Tibial artery (tissue), 4 donors: ENCODE results near the gene SORCS2.
"Not testable (repeated sequence)": the region's sequence is repeated elsewhere in the genome, so short reads cannot be mapped to it uniquely, and the experiment has no call there.

Source experiments
- DNase-seq, 2 donors: peaks; one replicate each; pipeline ENCODE4 v3.0.0-alpha.2; 2019
- H3K27ac ChIP-seq, 2 donors: fragments of 200-600 bp; sonication (generic) in 1 of 2; 1 replicate in 1 of 2; 2 replicates in 1 of 2; pipeline ENCODE4 v1.5.1; 2018 to 2019; ENCODE audit warnings: mild to moderate bottlenecking in 1 of 2
- H3K27me3 ChIP-seq, 2 donors: fragments of 200-600 bp; sonication (generic) in 1 of 2; one replicate each; pipeline versions ENCODE4 v1.5.1 to v1.6.0; 2016 to 2019
- H3K36me3 ChIP-seq, 3 donors: fragments of 200-600 bp; sonication (generic) in 2 of 3; one replicate each; pipeline ENCODE4 v1.5.1; 2016 to 2019; ENCODE audit warnings: mild to moderate bottlenecking in 2 of 3
- H3K4me1 ChIP-seq, 4 donors: fragments of 200-600 bp; sonication (generic) in 2 of 4; 1 replicate in 3 of 4; 2 replicates in 1 of 4; pipeline ENCODE4 v1.5.1; 2016 to 2019
- H3K4me3 ChIP-seq, 2 donors: fragments of 200-600 bp; sonication (generic) in 1 of 2; 1 replicate in 1 of 2; 2 replicates in 1 of 2; pipeline ENCODE4 v1.5.1; 2018 to 2019; ENCODE audit warnings: mild to moderate bottlenecking in 2 of 2
- H3K9me3 ChIP-seq, 3 donors: fragments of 200-600 bp; sonication (generic) in 1 of 3; one replicate each; pipeline ENCODE4 v1.5.1; 2016 to 2019
- CTCF ChIP-seq, 2 experiments: fragments of 200-600 bp in 1 of 2; fragments of 450-650 bp in 1 of 2; IDR thresholded peaks; one replicate each; pipeline ENCODE4 v1.5.1; 2017 to 2019; ENCODE audit warnings: antibody characterized with exemption in 2 of 2, mild to moderate bottlenecking in 1 of 2, moderate library complexity in 1 of 2
- intact Hi-C: fragments of 100-400 bp; cut with DNase I; formaldehyde crosslinking; loops from one replicate; pipeline ENCODE4 v1.15.0; 2023; ENCODE audit warnings: low total_unique reads

The SORCS2 gene

GRCh38 chr4:7598939-7599790 is 406.8 kb downstream of the SORCS2 start:
- no peak for TF ChIP-seq CTCF (IDR thresholded peaks at IDR 0.05)
- Histone ChIP-seq H3K27ac (no peak overlapping the region), H3K4me3 (no peak overlapping the region), H3K4me1 (no peaks in the 10 kb centered on the region), H3K36me3 (no peaks in the 10 kb centered on the region), H3K27me3 (peaks cover 0 to 28% of the 10 kb centered on the region in 2 donors), H3K9me3 (no peaks in the 10 kb centered on the region)
- DNase-seq: no peak
- intact Hi-C loops: no loop called here

- Histone ChIP-seq H3K36me3 (no peaks in the 10 kb centered on the region), H3K27me3 (peaks cover 0 to 18% of the 10 kb centered on the region in 2 donors), H3K9me3 (no peaks in the 10 kb centered on the region), H3K4me1 (no peaks in the 10 kb centered on the region), H3K27ac (no peak overlapping the region), H3K4me3 (no peak overlapping the region)
- no peak for TF ChIP-seq CTCF (IDR thresholded peaks at IDR 0.05)
- intact Hi-C loops: no loop called here
- DNase-seq: no peak
These were observed 407.9 kb downstream of the SORCS2 start for GRCh38 chr4:7600247-7600646.

GRCh38 chr4:7602166-7602565 is 409.8 kb downstream of the SORCS2 start:
- H3K9me3 ChIP-seq, DNase-seq, H3K27ac ChIP-seq, H3K36me3 ChIP-seq, H3K4me3 ChIP-seq, H3K4me1 ChIP-seq, intact Hi-C loops, H3K27me3 ChIP-seq: not testable (repeated sequence)

GRCh38 chr4:7607156-7607910 is 415.0 kb downstream of the SORCS2 start:
- Histone ChIP-seq H3K4me1 (no peaks in the 10 kb centered on the region), H3K36me3 (no peaks in the 10 kb centered on the region), H3K27ac (no peak overlapping the region), H3K9me3 (no peaks in the 10 kb centered on the region), H3K4me3 (no peak overlapping the region), H3K27me3 (peaks cover 0 to 15% of the 10 kb centered on the region in 2 donors)
- intact Hi-C loops: no loop called here
- no peak for TF ChIP-seq CTCF (IDR thresholded peaks at IDR 0.05)
- DNase-seq: no peak

- no peak overlapping the region for H3K4me3 ChIP-seq
- H3K27ac ChIP-seq: no peak overlapping the region
- H3K27me3 ChIP-seq: peaks cover 0 to 15% of the 10 kb centered on the region in 2 donors
- H3K4me1 ChIP-seq: no peaks in the 10 kb centered on the region
- TF ChIP-seq CTCF (IDR thresholded peaks at IDR 0.05): no peak
- H3K36me3 ChIP-seq: no peaks in the 10 kb centered on the region
- intact Hi-C loops: no loop called here
- no peaks in the 10 kb centered on the region for H3K9me3 ChIP-seq
- DNase-seq: no peak
These were observed 415.7 kb downstream of the SORCS2 start for GRCh38 chr4:7608046-7608445.

- Histone ChIP-seq H3K4me3 (no peak overlapping the region), H3K9me3 (no peaks in the 10 kb centered on the region), H3K4me1 (no peaks in the 10 kb centered on the region), H3K27me3 (peaks cover 0 to 15% of the 10 kb centered on the region in 2 donors), H3K27ac (no peak overlapping the region), H3K36me3 (no peaks in the 10 kb centered on the region)
- intact Hi-C loops: no loop called here
- no peak for TF ChIP-seq CTCF (IDR thresholded peaks at IDR 0.05)
- DNase-seq: no peak
These were observed 417.0 kb downstream of the SORCS2 start for GRCh38 chr4:7609316-7609715.
